Gastroesophageal sphincter (tissue), 4 donors: ENCODE measurements around the gene GLS2. TPM values are rescaled to one million over a fixed set of nuclear protein-coding genes. Genes with fewer than 3 reads are reported as not detected.
A peak's percentile ranks its signal among the peaks of the same experiment; 100 is the strongest.

Experiments used
- ATAC-seq: fragments of 150-250 bp; one replicate; pipeline ENCODE4 v1.9.1; 2016; ENCODE audit warnings: mild to moderate bottlenecking, moderate library complexity
- H3K27ac ChIP-seq, 4 donors: fragments of 200-600 bp; sonication (generic) in 3 of 4; 1 replicate in 3 of 4; 2 replicates in 1 of 4; pipeline ENCODE4 v1.5.1; 2016 to 2019
- H3K27me3 ChIP-seq: fragments of 200-600 bp; sonication (generic); one replicate; pipeline ENCODE4 v1.5.1; 2019
- H3K36me3 ChIP-seq, 2 donors: fragments of 200-600 bp; sonication (generic); one replicate each; pipeline ENCODE4 v1.5.1; 2019; ENCODE audit warnings: control low read depth in 1 of 2
- H3K4me1 ChIP-seq, 3 donors: fragments of 200-600 bp; sonication (generic); 1 replicate in 2 of 3; 2 replicates in 1 of 3; pipeline ENCODE4 v1.5.1; 2016 to 2019; ENCODE audit warnings: control low read depth in 2 of 3
- H3K4me3 ChIP-seq, 2 donors: fragments of 200-600 bp; sonication (generic); one replicate each; pipeline ENCODE4 v1.5.1; 2019; ENCODE audit warnings: mild to moderate bottlenecking in 1 of 2, moderate library complexity in 1 of 2
- H3K9me3 ChIP-seq, 3 donors: fragments of 200-600 bp; sonication (generic); one replicate each; pipeline ENCODE4 v1.5.1; 2017 to 2019; ENCODE audit warnings: control low read depth in 2 of 3
- EP300 ChIP-seq: sonication (generic); formaldehyde crosslinking; IDR thresholded peaks from one replicate; pipeline ENCODE4 v1.6.1; 2017; ENCODE audit warnings: antibody characterized with exemption, mild to moderate bottlenecking
- POLR2A ChIP-seq, 2 donors: fragments of 450-650 bp; IDR thresholded peaks; one replicate each; pipeline ENCODE4 v1.6.1; 2017; ENCODE audit warnings: antibody characterized with exemption in 2 of 2, mild to moderate bottlenecking in 2 of 2, moderate library complexity in 1 of 2
- POLR2AphosphoS5 ChIP-seq: sonication (generic); formaldehyde crosslinking; IDR thresholded peaks from one replicate; pipeline ENCODE4 v1.6.1; 2017; ENCODE audit warnings: antibody characterized with exemption
- WGBS, 2 donors: methylation state at CpG; one replicate each; pipeline ENCODE4 v1.1.5; 2018; ENCODE audit warnings: low coverage in 1 of 2; 5-methylcytosine and 5-hydroxymethylcytosine counted together
- total RNA-seq, 4 donors: library from RNA; depleted of rRNA; stranded (reverse); fragments of >200 nt; gene quantifications; one replicate each; pipeline ENCODE4 v1.1.0, GENCODE V29; 2016
- TF ChIP-seq, protein P1 (sequence below), 4 experiments: fragments of 200-600 bp in 2 of 4; fragments of 450-650 bp in 2 of 4; sonication (generic) in 1 of 4; IDR thresholded peaks; one replicate each; pipeline ENCODE4 v1.5.1; 2017 to 2019; ENCODE audit warnings: antibody characterized with exemption in 4 of 4, mild to moderate bottlenecking in 2 of 4, moderate library complexity in 2 of 4

The GLS2 gene
- total RNA-seq, 4 donors from 2014 or later = 1.1 to 4.1 (median 1.6) TPM

DNA sequence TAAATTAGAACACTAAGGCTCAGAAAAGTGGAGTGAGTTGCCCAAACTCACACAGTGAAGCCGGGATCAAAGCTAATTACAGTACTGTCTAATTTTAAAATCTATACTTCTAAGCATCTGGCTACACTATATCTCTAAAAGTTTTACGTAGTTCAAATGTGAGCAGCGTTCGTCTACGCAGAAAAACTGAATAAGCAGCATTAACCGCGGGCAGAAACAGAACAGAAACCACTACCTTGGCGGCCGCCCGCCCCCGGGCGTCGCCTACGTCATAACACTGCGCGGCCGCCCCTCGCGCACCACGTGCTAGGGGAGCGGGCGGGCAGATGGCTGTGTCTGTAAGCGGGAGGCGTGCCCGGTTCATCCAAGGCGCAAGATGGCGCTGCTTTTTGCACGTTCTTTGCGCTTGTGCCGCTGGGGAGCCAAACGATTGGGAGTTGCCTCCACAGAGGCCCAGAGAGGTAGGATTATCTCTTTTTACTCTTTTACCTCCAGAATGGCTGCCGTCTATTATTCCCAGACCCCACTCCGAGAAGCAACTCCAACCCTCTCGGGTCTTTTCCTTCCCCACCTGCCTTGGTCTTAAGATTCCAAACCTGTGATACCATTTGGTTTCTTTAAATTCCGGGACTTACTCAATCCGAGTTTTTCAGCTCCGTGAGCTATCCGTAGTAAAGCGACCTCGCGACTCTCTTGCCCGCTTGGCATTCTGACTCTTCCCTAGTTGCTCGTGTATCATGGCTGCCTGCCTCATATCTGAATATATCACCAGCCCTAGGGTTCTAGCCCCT is 19.6 kb downstream of the GLS2 start, which contains the start of gene SPRYD4:
SPRYD4 (plus strand) TSS at position 363 of the 791 bp plus-strand sequence; CDS start at position 377, 14 bp downstream.
- H3K36me3 ChIP-seq = peaks cover 0 to 26% of the 10 kb centered on the region in 2 donors
- H3K9me3 ChIP-seq = no peaks in the 10 kb centered on the region
- WGBS, 2 donors = 0 to 1% methylated on average over 14 to 22 of the region's 43 CpGs
- H3K4me3 ChIP-seq = peak within 1 kb of the TSS; percentile 66 to 80
- H3K27me3 ChIP-seq = no peaks in the 10 kb centered on the region
- TF ChIP-seq, protein P1, sequence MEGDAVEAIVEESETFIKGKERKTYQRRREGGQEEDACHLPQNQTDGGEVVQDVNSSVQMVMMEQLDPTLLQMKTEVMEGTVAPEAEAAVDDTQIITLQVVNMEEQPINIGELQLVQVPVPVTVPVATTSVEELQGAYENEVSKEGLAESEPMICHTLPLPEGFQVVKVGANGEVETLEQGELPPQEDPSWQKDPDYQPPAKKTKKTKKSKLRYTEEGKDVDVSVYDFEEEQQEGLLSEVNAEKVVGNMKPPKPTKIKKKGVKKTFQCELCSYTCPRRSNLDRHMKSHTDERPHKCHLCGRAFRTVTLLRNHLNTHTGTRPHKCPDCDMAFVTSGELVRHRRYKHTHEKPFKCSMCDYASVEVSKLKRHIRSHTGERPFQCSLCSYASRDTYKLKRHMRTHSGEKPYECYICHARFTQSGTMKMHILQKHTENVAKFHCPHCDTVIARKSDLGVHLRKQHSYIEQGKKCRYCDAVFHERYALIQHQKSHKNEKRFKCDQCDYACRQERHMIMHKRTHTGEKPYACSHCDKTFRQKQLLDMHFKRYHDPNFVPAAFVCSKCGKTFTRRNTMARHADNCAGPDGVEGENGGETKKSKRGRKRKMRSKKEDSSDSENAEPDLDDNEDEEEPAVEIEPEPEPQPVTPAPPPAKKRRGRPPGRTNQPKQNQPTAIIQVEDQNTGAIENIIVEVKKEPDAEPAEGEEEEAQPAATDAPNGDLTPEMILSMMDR (IDR thresholded peaks at IDR 0.05) = peak in 2 of 4 experiments; percentile 27 to 67
- peak; percentile 87 to 89 for TF ChIP-seq POLR2A (IDR thresholded peaks at IDR 0.05)
- TF ChIP-seq POLR2AphosphoS5 = peak; percentile 94
- no peak for TF ChIP-seq EP300
- H3K4me1 ChIP-seq = peaks cover 0 to 48% (median 10%) of the 10 kb centered on the region in 3 donors
- peak within 1 kb of the TSS; percentile 70 to 88 (median 86) for H3K27ac ChIP-seq
- peak; percentile 98 for ATAC-seq

DNA sequence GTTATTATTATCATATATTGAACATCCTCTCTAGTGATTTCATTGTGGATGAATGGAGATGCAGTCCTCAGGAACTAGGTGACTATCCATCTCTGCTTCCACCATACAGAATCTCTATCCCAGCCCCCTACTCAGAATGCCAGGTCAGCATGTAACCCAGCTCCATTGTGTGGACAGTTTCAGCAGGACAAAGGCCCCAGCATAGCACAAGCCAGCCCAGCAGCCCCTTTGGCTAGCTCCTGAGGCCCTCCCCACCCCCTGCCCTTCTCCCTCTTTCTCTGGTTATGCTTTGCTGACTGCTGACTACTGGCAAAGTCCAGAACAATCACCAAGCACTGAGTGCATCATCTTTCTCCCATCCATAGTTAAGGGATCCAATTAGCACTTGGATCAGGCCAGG is 25.4 kb downstream of the GLS2 start:
- H3K27me3 ChIP-seq = no peaks in the 10 kb centered on the region
- no peak for ATAC-seq
- H3K27ac ChIP-seq = no peak overlapping the region
- H3K4me1 ChIP-seq = peaks cover 0 to 10% (median 0%) of the 10 kb centered on the region in 3 donors
- no peaks in the 10 kb centered on the region for H3K36me3 ChIP-seq
- TF ChIP-seq EP300 (no peak), POLR2AphosphoS5 (no peak), POLR2A (IDR thresholded peaks at IDR 0.05) (no peak)
- TF ChIP-seq, protein P1 (IDR thresholded peaks at IDR 0.05) = no peak
- H3K4me3 ChIP-seq = no peak overlapping the region
- H3K9me3 ChIP-seq = no peaks in the 10 kb centered on the region

DNA sequence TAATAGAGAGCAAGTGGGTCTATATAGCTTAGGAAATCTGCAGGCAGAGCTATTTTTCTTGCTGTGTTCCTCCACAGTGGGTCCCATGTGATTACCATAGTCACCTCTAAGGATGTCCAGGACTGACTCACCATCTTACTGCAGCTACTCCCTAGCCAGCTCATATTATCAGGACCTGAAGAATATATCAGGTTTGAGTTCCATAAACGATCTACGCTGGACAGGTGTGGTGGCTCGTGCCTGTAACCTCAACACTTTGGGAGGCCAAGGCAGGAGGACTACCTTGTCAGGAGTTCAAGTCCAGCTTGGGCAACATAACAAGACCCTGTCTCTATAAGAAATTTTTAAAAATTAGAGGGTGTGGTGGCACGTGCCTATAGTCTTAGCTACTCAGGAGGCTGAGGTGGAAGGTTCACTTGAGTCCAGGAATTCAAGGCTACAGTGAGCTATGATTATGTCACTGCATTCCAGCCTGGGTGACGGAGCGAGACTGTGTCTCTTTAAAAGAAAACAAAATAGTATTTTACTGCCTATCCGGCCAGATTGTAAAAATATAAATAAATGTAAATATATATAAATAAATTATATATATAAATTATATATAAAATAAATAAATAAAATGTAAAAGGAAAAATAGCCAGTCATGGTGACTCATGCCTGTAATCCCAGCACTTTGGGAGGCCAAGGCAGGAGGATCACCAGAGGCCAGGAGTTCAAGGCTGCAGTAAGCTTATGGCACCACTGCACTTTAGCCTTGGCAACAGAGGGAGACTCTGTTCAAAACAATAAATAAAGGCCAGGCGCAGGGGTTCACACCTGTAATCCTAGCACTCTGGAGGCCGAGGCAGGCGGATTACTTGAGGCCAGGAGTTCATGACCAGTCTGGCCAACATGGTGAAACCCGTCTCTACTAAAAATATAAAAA is 26.5 kb downstream of the GLS2 start:
- Histone ChIP-seq H3K27ac (no peak overlapping the region), H3K4me3 (no peak overlapping the region), H3K36me3 (no peaks in the 10 kb centered on the region), H3K4me1 (peaks cover 0 to 8% (median 0%) of the 10 kb centered on the region in 3 donors), H3K9me3 (no peaks in the 10 kb centered on the region), H3K27me3 (no peaks in the 10 kb centered on the region)
- no peak for TF ChIP-seq EP300
- TF ChIP-seq POLR2AphosphoS5 = no peak
- TF ChIP-seq, protein P1 (IDR thresholded peaks at IDR 0.05) = no peak
- ATAC-seq = no peak
- 70 to 83% methylated on average over 7 to 9 of the region's 11 CpGs for WGBS, 2 donors

DNA sequence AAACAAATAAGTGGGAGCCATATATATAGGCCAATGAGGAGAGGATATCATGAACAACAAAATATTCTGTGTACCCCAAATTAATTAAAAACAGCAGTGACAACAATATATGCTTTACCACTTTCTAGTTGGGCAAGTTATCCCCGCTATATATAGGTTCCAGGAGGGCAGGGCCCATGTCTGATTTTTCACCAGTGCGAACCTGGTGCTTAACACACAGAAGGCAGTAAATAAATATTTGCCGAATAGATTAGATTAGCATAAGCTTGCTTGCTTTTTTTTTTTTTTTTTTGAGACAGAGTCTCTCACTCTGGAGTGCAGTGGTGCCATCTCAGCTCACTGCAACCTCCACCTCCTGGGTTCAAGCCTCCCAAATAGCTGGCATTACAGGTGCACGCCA is 30.1 kb downstream of the GLS2 start:
- Histone ChIP-seq H3K4me3 (no peak overlapping the region), H3K27ac (no peak overlapping the region), H3K36me3 (no peaks in the 10 kb centered on the region), H3K27me3 (peaks cover 13% of the 10 kb centered on the region), H3K4me1 (no peaks in the 10 kb centered on the region), H3K9me3 (no peaks in the 10 kb centered on the region)
- 86 to 99% methylated on average over 3 to 4 of the region's 4 CpGs for WGBS, 2 donors
- TF ChIP-seq EP300 (no peak), POLR2AphosphoS5 (no peak), POLR2A (IDR thresholded peaks at IDR 0.05) (no peak)
- TF ChIP-seq, protein P1 (IDR thresholded peaks at IDR 0.05) = no peak
- no peak for ATAC-seq
